HepG2 (cell line): ENCODE data around the gene ACVR1B. TPM values are rescaled to one million over a fixed set of nuclear protein-coding genes. Genes with fewer than 3 reads are reported as not detected.

Experiments used
- ATAC-seq: fragments of 200-7000 bp; cut with Tn5 transposase; 3 replicates; pipeline ENCODE4 v1.9.1; 2020; ENCODE audit warnings: mild to moderate bottlenecking, moderate library complexity
- BruUV-seq: library from RNA; stranded (reverse); fragments of 400-500 nt; replicated peaks from 2 replicates; lab custom pipeline; 2021; lab: Mats Ljungman, UMichigan
- CTCF ChIA-PET: fragments of 300-600 bp; formaldehyde crosslinking; extraction: SDS; loops from one replicate; lab custom pipeline; 2021; ENCODE audit warnings: low total read pairs, inconsistent platforms, low intra/inter-chr PET ratio; lab: Yijun Ruan, JAX
- POLR2A ChIA-PET: fragments of 350-600 bp; sonication (Branson Sonifier 250); formaldehyde crosslinking; loops from one replicate; lab custom pipeline; 2020; ENCODE audit warnings: antibody characterized with exemption, inconsistent platforms; lab: Yijun Ruan, JAX
- DNase-seq: peaks from one replicate; pipeline ENCODE4 v3.0.0-alpha.2; 2015; ENCODE audit warnings: low spot score
- FAIRE-seq: peaks from 3 replicates; lab custom pipeline; 2011; peaks lifted over from hg19 to GRCh38; lab: Jason Lieb, UNC
- H2AFZ ChIP-seq: one replicate; pipeline ENCODE4 v1.6.1; 2011; ENCODE audit warnings: low read length, inconsistent platforms
- H3K27ac ChIP-seq: fragments of 300-600 bp; 3 replicates; pipeline ENCODE4 v1.8.0; 2011; ENCODE audit warnings: mixed run types, mild to moderate bottlenecking, mixed read lengths, low read length, inconsistent platforms; ENCODE audit not compliant: insufficient read depth; ENCODE audit errors: extremely low read length
- H3K27me3 ChIP-seq, 2 experiments: fragments of 200-600 bp in 1 of 2; 2 replicates in 1 of 2; 3 replicates in 1 of 2; pipeline versions ENCODE4 v1.6.0 to v1.8.0; 2011; ENCODE audit warnings: low read length in 2 of 2, mild to moderate bottlenecking in 2 of 2, moderate library complexity in 2 of 2, inconsistent platforms in 1 of 2; ENCODE audit not compliant: insufficient read depth in 2 of 2, control insufficient read depth in 1 of 2
- H3K36me3 ChIP-seq, 2 experiments: fragments of 200-600 bp in 1 of 2; replicated peaks in 1 of 2; 2 replicates in 1 of 2; 3 replicates in 1 of 2; pipeline versions ENCODE4 v1.5.1 to v1.8.0; 2011; ENCODE audit warnings: low read length in 2 of 2, inconsistent platforms in 1 of 2; ENCODE audit not compliant: insufficient read depth in 2 of 2, control insufficient read depth in 1 of 2
- H3K4me1 ChIP-seq: 2 replicates; pipeline ENCODE4 v1.5.1; 2012; ENCODE audit warnings: low read length, inconsistent platforms; ENCODE audit not compliant: insufficient read depth
- H3K4me2 ChIP-seq: 2 replicates; pipeline ENCODE4 v1.6.0; 2011; ENCODE audit warnings: low read depth, low read length, inconsistent platforms
- H3K4me3 ChIP-seq, 3 experiments: fragments of 200-600 bp in 1 of 3; sonication (generic), shearing (Covaris generic) in 1 of 3; replicated peaks in 1 of 3; 2 replicates each; pipeline ENCODE4 v1.5.1; 2011 to 2016; ENCODE audit warnings: low read length in 3 of 3, inconsistent platforms in 2 of 3, low read depth in 2 of 3, mild to moderate bottlenecking in 2 of 3, control low read depth in 1 of 3, mixed read lengths in 1 of 3; ENCODE audit not compliant: insufficient read depth in 1 of 3
- H3K79me2 ChIP-seq: one replicate; pipeline ENCODE4 v1.6.1; 2011; ENCODE audit warnings: low read length, inconsistent platforms; ENCODE audit not compliant: insufficient read depth
- H3K9ac ChIP-seq: 2 replicates; pipeline ENCODE4 v1.6.0; 2011; ENCODE audit warnings: mild to moderate bottlenecking, low read depth, low read length, inconsistent platforms; ENCODE audit not compliant: insufficient read depth
- H3K9me3 ChIP-seq: 2 replicates; pipeline ENCODE4 v1.5.1; 2012; ENCODE audit warnings: mild to moderate bottlenecking, low read length
- H4K20me1 ChIP-seq: 2 replicates; pipeline ENCODE4 v1.6.0; 2011; ENCODE audit warnings: inconsistent platforms, mild to moderate bottlenecking, low read length, moderate library complexity; ENCODE audit not compliant: insufficient read depth
- ATF7-NPFF ChIP-seq: sonication (generic); formaldehyde crosslinking; IDR thresholded peaks from 2 replicates; pipeline ENCODE4 v1.8.1; 2023; ENCODE audit warnings: mild to moderate bottlenecking, low read depth, missing genetic modification reagents, moderate library complexity
- BCL6 ChIP-seq: IDR thresholded peaks from 2 replicates; pipeline ENCODE4 v1.6.1; 2016; ENCODE audit warnings: missing genetic modification reagents, missing compliant biosample characterization
- BHLHE40 ChIP-seq: IDR thresholded peaks from 2 replicates; pipeline ENCODE4 v1.6.1; 2011; ENCODE audit warnings: low read length, improper control_type of control experiment
- CEBPB ChIP-seq: IDR thresholded peaks from 2 replicates; pipeline ENCODE4 v1.6.1; 2011; ENCODE audit warnings: low read depth, low read length, improper control_type of control experiment, borderline replicate concordance
- CTCF ChIP-seq: sonication (generic); formaldehyde crosslinking; IDR thresholded peaks from 2 replicates; pipeline ENCODE4 v1.5.0; 2020; ENCODE audit warnings: mild to moderate bottlenecking, missing genetic modification reagents, moderate library complexity
- RARG ChIP-seq: sonication (generic); formaldehyde crosslinking; IDR thresholded peaks from 2 replicates; pipeline ENCODE4 v1.4.0; 2020; ENCODE audit warnings: low read depth, mild to moderate bottlenecking, missing genetic modification reagents
- SP4 ChIP-seq: sonication (generic); formaldehyde crosslinking; IDR thresholded peaks from 2 replicates; pipeline ENCODE4 v1.8.1; 2023; ENCODE audit warnings: mild to moderate bottlenecking, missing genetic modification reagents
- TP53 ChIP-seq: sonication (generic); formaldehyde crosslinking; conservative IDR thresholded peaks from 2 replicates; pipeline ENCODE4 v1.4.0; 2020; ENCODE audit warnings: missing genetic modification reagents
- ZBTB33 ChIP-seq: sonication (generic); formaldehyde crosslinking; IDR thresholded peaks from 2 replicates; pipeline ENCODE4 v1.4.0; 2020; ENCODE audit warnings: missing genetic modification reagents
- ZNF7 ChIP-seq: IDR thresholded peaks from 2 replicates; pipeline ENCODE4 v1.6.1; 2016; ENCODE audit warnings: missing biosample characterization, missing genetic modification reagents
- ZSCAN12 ChIP-seq: sonication (generic); formaldehyde crosslinking; IDR thresholded peaks from 2 replicates; pipeline ENCODE4 v1.9.0; 2021; ENCODE audit warnings: mild to moderate bottlenecking, missing genetic modification reagents
- WGBS: methylation state at CpG from one replicate; pipeline ENCODE4 v1.1.6; 2017; ENCODE audit warnings: low lambda C conversion rate; 5-methylcytosine and 5-hydroxymethylcytosine counted together
- in situ Hi-C: cut with HindIII; loops from 2 replicates; pipeline ENCODE4 v1.10.0; 2017; ENCODE audit warnings: low pct_unique_long_range_greater_than_20kb; ENCODE audit not compliant: extremely low pct_ligation_motif_present
- intact Hi-C: fragments of 100-400 bp; cut with micrococcal nuclease; formaldehyde crosslinking; loops from one replicate; pipeline ENCODE4 v1.10.0; 2022; ENCODE audit not compliant: unreplicated experiment
- polyA plus RNA-seq, 8 experiments: library from polyadenylated mRNA; depleted of rRNA in 3 of 8; stranded (reverse) in 7 of 8; unstranded in 1 of 8; fragments of >200 nt; fragmentation: Illumina TruSeq in 4 of 8; extraction: Trizol in 4 of 8; gene quantifications; 2 replicates each; pipeline versions ENCODE4 v1.2.1 to v1.2.3, GENCODE V29; 2011 to 2016; ENCODE audit warnings: low read depth in 4 of 8, missing spikeins in 1 of 8, mixed read lengths in 1 of 8; ENCODE audit not compliant: insufficient read depth in 1 of 8
- total RNA-seq, 5 experiments: library from RNA; depleted of rRNA; stranded (reverse); fragments of >200 nt; fragmentation: Illumina TruSeq; extraction: Trizol; gene quantifications; 2 replicates each; pipeline ENCODE4 v1.2.3, GENCODE V29; 2016; ENCODE audit warnings: low read depth in 1 of 5

The ACVR1B gene
- total and polyA plus RNA-seq, 2 of the 13 experiments (the other 11 are each of a cell fraction or from before 2014, with no cell fraction given) = 8.9 to 12.1 TPM

- no peak overlapping the region for H3K4me2 ChIP-seq
- POLR2A ChIA-PET = no interaction called here
- in situ Hi-C loops = no loop called here
These were observed 9.9 kb upstream of the ACVR1B start for GRCh38 chr12:51941604-51942003.

GRCh38 chr12:51942056-51942455, 9.4 kb upstream of the ACVR1B start:
- intact Hi-C loops = loop anchor here (5.0 kb wide), 2 partner anchors 40 to 410 kb away; no protein-coding TSS in a partner anchor
- in situ Hi-C loops = no loop called here
- H3K4me2 ChIP-seq = no peak overlapping the region
- peaks cover 15% of the 10 kb centered on the region for H3K4me1 ChIP-seq
- H3K4me3 ChIP-seq = no peak overlapping the region
- no TSS peak for BruUV-seq
- peaks cover 1 to 38% of the 10 kb centered on the region in 2 experiments; a peak in 4 of 5 replicates for H3K27me3 ChIP-seq
- WGBS = 70% methylated on average over 7 of the region's 7 CpGs
- H3K79me2 ChIP-seq = no peaks in the 10 kb centered on the region
- TF ChIP-seq TP53 = no peak
- TF ChIP-seq CTCF (CRISPR knock-in tag) = no peak
- no peak for TF ChIP-seq RARG (CRISPR knock-in tag)
- TF ChIP-seq ZSCAN12 = no peak
- no peak overlapping the region for H2AFZ ChIP-seq
- ChIA-PET POLR2A (no interaction called here), CTCF (no interaction called here)
- no peak overlapping the region for H3K9ac ChIP-seq
- no peaks in the 10 kb centered on the region for H4K20me1 ChIP-seq
- H3K27ac ChIP-seq = no peak overlapping the region
- no peak for FAIRE-seq
- DNase-seq = no peak
- no peaks in the 10 kb centered on the region for H3K9me3 ChIP-seq
- no peak for ATAC-seq
- H3K36me3 ChIP-seq = no peaks in the 10 kb centered on the region

More at GRCh38 chr12:51941604-51942003, 9.9 kb upstream of the ACVR1B start:
- no peaks in the 10 kb centered on the region for H4K20me1 ChIP-seq
- WGBS = 6% methylated on average over 4 of the region's 4 CpGs
- no TSS peak for BruUV-seq
- H3K27me3 ChIP-seq = peaks cover 1 to 38% of the 10 kb centered on the region in 2 experiments; a peak in 4 of 5 replicates
- peak; percentile 32; the same call in 2 of the 3 replicates for ATAC-seq
- no peak for FAIRE-seq
- intact Hi-C loops = loop anchor here (5.0 kb wide), 2 partner anchors 41 to 411 kb away; no protein-coding TSS in a partner anchor
- H3K4me1 ChIP-seq = peaks cover 15% of the 10 kb centered on the region
- no peak overlapping the region for H3K9ac ChIP-seq
- no peak overlapping the region for H3K27ac ChIP-seq
- no peaks in the 10 kb centered on the region for H3K36me3 ChIP-seq
- H3K79me2 ChIP-seq = no peaks in the 10 kb centered on the region
- H2AFZ ChIP-seq = no peak overlapping the region
- H3K4me3 ChIP-seq = no peak overlapping the region
- CTCF ChIA-PET = no interaction called here
- H3K9me3 ChIP-seq = no peaks in the 10 kb centered on the region
- no peak for DNase-seq
- TF ChIP-seq ZBTB33 (CRISPR knock-in tag) (no peak), CEBPB (peak; percentile 3; the same call in 1 of the 2 replicates), ATF7-NPFF (CRISPR knock-in tag) (no peak), SP4 (CRISPR knock-in tag) (no peak), BHLHE40 (no peak), BCL6 (no peak), ZNF7 (CRISPR knock-in tag) (no peak)
